Measurements from ENCODE around the gene CIAO1.
"Not testable (repeated sequence)": the region's sequence is repeated elsewhere in the genome, so short reads cannot be mapped to it uniquely, and the experiment has no call there.

CIAO1 gene

DNA sequence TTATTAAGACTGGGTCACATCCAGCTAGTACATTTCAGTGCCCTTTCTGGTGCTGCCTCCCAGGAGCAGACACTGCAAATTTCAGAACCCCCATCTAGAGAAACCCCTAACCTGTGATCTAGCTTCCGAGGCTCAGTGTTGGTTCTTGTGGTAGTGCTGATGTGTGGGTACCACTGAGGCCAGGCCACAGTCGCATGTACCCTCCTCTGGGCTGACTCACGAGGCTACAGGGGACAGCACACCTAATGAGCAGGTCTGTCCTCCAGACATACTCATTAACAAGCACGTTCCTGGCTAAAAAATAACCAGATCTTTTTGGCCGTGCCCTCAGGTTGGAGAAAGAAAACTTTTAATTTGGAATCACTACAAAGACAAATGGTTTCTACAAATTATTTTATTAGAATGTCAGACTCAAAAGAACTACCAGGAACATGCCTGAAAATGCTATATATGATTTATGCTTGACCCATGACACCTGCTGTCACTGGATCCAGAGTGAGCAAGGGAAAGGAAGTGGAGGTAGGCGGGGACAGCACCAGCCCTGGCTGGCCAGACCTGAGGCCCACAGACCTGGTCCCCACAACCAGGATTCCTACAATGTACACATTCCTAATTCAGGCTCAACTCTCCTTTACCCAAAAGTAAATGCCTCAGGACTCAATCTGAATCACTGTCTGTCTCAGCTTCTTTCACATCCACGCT lies 8.5 kb downstream of the CIAO1 start:
- DNase-seq (ENCODE audit: low read depth in 3 of 3, low spot score in 1 of 3) = no peak

DNA sequence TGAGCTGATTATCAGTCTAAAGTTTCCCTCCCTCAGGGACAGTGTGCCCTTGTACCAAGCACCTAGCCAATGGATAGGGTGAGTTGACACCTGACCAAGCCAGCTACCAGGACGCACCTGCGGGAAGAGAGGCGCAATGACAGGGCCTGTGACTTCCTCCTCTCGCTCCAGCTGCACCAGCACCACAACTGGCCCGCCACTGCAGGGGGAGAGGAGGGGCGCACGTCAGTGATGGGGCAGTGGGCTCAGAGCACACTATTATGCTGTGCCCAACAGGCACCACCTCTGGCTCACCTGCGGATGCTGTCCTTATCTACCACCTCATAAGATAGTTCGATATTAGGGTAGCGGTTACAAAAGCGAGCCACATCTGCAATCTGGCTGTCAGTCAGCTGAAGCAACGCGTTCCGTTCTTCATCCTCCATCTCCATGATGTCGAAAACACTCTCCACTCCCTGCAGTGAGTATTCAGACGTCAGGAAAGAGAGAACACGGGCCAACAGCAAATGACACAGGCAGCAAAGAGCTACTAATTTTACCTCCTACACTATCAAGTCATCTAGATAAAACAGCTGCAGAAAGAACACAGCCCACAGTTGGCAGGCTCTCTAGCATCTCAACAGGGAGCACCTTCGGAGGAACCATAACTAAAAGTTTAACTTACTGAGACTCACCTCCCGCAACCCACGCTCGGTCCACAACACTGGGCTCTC lies 10.9 kb downstream of the CIAO1 start:
- DNase-seq (ENCODE audit: low read depth in 3 of 3, low spot score in 1 of 3) = no peak

DNA sequence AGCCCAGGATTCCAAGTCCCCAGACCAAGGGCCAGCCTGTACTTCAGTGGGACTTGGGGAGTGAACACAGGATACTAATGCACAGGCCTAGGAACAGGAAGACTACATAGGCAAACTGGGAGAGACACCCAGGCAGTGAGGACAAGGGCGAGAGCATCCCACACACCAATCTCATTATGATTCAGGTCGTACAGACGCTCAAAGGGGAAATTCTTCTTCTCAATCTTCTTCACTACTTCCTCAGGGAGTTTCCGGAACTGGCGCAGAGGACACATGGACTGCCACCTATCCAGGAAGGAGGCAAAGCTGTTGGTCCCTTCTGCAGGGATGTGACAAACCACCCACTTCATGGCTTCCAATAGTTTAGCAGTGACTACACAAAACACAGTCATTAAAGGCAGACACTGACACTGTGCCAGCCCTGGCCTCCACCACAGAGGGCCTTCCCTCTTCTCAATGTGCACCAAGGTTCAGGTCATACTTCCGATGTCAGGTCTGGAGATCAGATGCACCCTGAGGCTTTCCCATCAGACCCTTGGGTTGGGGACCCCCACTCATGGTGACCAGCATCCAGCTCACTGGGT lies 21.3 kb downstream of the CIAO1 start:
- DNase-seq (ENCODE audit: low read depth in 3 of 3, low spot score in 1 of 3) = no peak

DNA sequence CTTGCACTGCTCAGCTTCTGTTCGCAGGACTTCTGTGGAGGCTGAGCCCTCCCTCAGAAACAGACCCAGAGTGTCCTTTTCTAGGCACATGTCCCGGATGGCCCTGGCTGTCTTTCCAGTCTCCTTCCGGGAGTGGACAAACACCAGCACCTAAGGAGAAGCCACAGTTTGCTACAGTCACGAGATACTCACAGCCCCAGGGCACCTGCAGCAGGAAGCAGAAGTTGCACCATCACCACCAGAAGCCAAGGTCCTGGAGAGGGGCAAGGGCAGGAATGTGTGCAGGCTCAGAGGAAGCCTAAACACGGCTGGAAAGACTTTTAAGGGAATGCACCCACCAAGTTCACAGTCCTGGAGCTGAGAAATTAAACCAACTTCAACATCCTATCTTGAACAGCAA lies 25.7 kb downstream of the CIAO1 start:
- DNase-seq (ENCODE audit: low read depth in 3 of 3, low spot score in 1 of 3) = no peak

DNA sequence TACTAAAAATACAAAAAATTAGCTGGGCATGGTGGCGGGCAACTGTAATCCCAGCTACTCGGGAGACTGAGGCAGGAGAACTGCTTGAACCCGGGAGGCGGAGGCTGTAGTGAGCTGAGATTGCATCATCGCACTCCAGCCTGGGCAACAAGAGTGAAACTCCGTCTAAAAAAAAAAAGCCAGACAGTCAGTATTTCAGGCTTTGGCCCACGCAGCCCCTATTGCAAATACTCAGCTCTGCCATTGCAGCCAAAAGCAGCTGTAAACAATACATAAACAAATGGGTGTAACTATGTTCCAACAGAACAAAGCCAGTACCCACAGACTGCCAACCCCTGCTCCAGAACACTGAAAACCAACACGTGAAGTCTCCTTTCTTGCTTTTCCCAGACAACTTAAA lies 28.2 kb downstream of the CIAO1 start:
- not testable (repeated sequence) for DNase-seq (ENCODE audit: low read depth in 3 of 3, low spot score in 1 of 3)

DNA sequence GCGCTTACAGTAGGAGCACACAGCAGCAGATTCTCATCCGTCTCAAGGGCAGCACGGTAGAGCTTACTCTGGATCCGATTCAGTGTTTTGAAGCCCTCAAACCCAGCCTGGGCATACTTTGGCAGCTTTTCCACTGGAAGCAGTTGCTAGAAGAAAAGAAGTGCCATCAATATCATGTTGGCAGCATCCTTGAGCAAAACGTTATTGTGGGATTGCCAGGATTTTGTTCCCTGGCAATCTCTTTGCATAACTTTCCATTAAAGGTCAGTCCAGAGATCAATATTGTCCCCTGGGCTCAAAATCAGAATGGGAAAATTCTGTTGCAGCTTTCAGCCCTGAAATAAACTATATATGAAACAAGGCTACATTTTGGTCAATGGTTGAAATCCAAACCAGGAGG lies 30.9 kb downstream of the CIAO1 start:
- DNase-seq (ENCODE audit: low read depth in 3 of 3, low spot score in 1 of 3) = no peak

DNA sequence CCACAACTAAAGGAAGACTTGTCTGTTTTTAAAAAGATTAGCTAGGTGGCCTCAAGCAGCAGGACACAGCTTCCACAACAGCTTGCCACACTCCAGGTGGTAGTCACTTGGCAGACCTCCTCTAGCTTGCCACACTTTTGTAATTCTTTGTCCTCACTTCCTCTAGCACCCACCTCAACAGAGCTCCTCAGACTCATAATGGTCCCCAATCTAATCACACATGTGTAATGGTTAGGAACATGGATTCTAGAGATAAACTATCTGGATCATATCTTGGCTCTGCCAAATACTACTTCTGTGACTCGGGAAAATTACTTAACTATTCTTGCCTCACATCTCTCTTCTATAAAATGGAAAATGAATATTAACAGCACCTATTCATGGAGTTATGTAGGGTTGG lies 35.8 kb downstream of the CIAO1 start:
- no peak for DNase-seq (ENCODE audit: low read depth in 3 of 3, low spot score in 1 of 3)

DNA sequence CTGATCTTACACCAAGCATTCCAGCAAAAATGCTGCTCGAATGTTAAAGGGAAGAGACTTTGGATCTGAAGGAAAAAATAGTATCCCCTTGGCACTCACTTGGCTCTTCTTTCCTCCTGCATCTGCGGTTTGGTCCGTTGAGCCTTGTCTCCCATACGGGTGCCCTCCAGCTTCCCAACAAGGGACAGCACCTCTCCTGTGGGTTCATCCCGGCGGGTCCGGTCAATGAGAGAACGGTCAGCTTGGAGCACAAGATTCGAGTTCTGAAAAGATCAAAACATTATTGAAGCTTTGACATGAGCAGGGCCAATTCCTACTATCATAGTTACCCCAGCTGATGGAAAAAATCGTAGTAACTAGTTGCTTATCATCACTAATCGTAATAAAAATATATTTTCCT lies 38.6 kb downstream of the CIAO1 start:
- DNase-seq (ENCODE audit: low read depth in 3 of 3, low spot score in 1 of 3) = no peak

DNA sequence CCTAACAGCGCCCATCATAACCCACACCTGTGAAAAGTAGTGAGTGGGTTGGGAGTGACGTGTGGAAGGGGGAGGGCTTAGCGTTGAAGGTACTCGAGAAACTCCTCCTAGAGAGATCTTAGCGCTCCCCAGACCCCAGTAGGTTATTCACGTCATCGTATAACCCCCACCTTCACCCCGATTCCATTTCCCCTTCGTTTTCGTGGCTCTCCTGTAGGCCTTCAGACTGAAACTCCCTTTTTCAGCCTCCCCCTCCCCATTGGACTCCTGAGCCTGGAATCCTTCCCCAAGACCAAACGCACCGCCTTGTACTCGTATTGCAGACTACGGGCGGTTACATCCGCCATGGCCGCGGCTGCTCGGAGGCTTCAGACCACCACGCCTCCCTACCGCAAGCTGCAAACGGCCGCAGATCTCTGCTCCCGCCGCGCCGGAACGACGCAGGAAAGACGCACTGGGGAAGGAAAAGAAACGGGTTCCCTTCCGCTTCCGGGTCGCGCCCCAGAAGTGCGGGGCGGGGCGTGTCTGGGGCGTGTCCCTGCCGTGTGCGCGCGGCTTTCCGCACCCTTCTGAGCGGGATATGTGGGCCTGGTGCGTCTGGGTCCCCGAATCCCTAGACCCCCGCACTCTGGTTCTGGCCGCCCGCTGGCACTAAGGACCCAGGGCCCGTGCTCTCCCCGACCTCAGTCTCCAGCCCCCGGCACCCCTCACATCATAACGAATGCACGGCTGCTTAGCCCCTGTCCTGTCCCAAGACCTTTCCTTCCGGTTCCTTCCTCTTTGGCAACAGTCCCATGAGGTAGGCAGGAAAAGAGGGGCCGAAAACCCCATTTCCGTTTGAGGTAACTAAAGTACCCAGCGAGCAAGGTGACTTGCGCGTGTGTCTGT lies 39.3 kb downstream of the CIAO1 start, which contains the start of gene SNRNP200:
Gene SNRNP200 (minus strand): TSS at position 456 of the 888 bp plus-strand sequence. CDS start 109 bp downstream, at position 347.
- DNase-seq (ENCODE audit: low read depth in 3 of 3, low spot score in 1 of 3) = peak; percentile 64 to 83 (median 72)

DNA sequence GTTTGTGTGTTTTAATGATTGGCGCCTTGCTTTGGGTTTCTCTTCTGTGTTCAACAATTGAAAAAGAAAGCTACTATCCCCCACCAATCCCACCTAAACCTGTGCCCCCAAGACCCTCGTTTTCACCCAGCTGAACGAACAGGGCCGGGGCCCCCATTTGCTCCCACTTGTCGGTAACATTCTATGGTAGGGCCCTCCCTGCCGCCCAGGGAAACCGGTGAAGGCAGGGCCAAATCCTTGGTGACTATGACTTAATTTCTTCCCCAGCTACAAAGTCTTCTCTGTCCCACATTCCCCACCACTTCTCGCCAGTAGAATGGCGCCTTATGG lies 39.9 kb downstream of the CIAO1 start:
- no peak for DNase-seq (ENCODE audit: low read depth in 3 of 3, low spot score in 1 of 3)

DNA sequence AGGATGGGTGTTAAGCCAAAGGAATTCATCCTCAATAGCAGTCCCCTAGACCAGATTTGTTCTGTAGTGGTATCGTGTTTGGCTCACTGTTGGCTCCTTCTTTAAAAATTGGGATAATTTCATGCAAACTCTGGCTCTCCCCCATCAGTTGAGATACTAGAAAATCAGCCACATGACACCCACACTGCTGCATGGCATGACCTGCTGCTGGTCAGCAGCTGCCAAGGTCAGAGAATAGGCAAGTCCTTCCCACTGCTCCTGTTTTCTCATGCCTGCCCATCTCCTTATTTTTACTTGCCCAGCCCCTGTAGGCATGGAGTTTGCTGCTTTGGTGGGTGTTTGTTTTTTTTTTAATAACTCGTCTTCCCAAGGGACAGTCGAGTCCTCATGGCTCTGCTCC lies 40.3 kb downstream of the CIAO1 start:
- no peak for DNase-seq (ENCODE audit: low read depth in 3 of 3, low spot score in 1 of 3)

DNA sequence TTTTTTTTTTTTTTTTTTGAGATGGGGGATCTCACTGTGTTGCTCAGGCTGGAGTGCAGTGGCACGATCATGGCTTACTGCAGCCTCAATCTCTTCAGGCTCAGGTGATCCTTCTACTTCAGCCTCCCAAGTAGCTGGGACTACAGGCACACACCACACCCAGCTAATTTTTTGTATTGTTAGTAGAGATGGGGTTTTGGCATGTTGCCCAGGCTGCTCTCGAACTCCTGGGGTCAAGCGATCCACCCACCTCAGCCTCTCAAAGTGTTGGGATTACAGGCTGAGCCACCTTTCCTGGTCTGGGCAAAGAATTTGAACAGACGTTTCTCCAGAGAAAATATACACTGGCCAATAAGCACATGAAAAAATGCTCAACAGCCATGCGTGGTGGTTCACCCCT lies 42.2 kb downstream of the CIAO1 start:
- DNase-seq (ENCODE audit: low read depth in 3 of 3, low spot score in 1 of 3) = no peak

DNA sequence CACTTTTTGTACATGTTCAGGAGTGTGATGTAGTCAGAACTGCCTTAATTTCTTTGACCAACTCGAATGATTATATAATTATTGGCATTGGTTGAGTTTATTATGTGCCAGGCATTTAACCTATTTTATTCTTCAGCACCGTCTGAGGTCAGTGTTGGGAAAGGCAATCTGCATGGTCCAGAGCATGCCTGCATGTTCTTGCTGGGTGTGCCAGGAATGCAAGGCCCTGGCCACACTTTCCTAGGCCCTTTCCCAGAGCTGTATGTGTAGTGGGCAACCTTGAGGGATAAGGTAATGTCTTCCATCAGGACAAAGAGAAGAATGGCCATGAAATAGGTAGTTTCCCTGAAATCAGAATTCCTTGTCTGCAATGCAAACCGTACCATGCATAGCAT lies 49.0 kb downstream of the CIAO1 start:
- DNase-seq (ENCODE audit: low read depth in 3 of 3, low spot score in 1 of 3) = no peak

DNA sequence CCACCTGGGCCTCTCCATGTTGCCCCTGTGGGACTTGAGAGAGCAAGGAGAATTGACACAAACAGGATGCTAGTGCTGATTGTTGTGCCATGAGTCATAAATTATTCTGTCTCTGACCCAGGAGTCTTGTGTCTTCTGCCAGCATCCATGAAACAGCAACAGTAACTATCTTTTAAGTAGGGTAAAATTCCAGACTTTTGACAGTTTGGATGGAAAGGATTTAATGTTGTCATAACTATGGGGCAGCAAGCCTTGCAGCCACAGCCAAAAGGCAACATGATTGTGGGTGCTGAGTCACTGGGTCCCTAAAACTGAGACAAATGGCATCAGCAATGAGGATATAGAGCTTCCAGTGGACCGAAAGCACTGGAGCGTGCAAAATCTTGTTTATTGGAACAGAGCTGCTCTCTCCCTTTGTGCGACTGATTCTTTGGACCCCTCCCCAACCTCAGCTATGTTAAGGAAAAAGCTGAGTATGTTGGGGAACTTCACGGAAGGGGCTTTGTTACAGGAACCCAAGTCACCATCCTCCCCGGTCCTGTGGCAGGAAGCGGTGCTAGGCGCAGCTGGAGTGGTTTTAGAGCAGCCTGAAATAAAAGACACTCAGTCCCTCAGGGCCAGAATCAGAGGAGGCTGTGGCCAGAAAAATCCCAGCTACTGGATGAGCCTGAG lies 49.5 kb downstream of the CIAO1 start:
- DNase-seq (ENCODE audit: low read depth in 3 of 3, low spot score in 1 of 3) = no peak

DNA sequence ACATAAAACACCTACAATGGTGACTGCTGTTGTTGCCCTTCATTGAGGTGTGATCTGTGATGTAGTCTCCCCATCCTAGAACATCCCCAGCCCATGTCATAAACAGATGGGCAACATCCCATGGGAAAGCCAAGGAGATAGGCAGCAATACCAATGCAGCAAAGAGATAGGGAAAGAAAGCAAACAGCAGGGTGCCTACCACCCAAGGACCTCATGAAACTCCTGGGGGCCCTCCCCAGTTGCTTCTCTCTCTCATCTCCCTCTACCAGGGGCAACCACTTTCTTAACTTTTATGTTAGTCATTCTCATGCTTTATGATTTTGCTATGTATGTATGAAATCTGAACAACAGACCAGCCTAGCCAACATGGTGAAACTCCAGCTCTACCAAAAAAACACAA lies 51.0 kb downstream of the CIAO1 start:
- DNase-seq (ENCODE audit: low read depth in 3 of 3, low spot score in 1 of 3) = no peak

DNA sequence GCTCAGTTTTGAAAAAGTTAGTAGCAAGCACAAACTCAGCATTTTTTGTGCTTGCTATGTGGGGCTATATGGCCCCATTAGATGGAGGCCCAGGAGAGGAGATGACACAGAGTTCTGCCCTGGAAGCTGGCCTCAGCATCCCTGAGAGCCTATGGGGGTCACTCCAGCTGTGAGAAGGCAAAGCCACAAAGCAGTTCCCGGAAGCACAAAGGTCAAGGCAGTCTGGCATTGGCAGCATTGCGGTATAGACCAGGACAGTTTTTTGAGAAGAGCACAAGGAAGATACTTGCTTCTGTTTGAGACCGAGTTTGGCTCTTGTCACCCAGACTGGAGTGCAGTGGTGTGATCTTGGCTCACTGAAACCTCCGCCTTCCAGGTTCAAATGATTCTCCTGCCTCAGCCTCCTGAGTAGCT lies 51.6 kb downstream of the CIAO1 start:
- DNase-seq (ENCODE audit: low read depth in 3 of 3, low spot score in 1 of 3) = no peak

DNA sequence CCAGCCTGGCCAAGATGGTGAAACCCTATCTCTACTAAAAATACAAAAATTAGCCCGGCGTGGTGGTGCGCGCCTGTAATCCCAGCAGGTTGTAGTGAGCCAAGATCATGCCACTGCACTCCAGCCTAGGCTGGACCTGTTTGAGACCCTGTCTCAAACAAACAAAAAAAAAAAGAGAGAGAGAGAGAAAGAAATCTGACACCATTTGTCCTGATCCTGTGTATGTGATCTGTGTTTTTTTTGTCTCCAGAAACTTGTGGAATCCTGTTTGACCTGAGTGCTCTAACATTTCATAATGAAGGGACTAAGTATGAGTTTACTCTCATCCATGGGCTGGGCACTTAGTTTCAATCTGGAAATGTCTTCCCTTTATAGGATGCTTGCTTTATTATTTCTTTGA lies 52.7 kb downstream of the CIAO1 start:
- no peak for DNase-seq (ENCODE audit: low read depth in 3 of 3, low spot score in 1 of 3)

DNA sequence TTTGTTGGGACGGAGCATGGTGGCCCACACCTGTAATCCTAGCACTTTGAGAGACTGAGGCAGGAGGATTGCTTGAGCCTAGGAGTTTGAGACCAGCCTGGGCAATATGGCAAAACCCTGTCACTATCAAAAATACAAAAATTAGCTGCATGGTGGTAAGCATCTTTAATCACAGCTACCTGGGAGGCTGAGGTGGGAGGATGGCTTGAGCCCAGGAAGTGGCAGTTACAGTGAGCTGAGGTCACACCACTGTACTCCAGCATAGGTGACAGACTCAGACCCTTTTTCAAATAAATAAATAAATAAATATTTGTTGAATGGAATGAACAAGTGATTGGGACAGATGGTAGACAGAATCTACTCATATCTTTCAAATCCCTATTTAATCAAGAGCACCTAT lies 53.4 kb downstream of the CIAO1 start:
- DNase-seq (ENCODE audit: low read depth in 3 of 3, low spot score in 1 of 3) = no peak

DNA sequence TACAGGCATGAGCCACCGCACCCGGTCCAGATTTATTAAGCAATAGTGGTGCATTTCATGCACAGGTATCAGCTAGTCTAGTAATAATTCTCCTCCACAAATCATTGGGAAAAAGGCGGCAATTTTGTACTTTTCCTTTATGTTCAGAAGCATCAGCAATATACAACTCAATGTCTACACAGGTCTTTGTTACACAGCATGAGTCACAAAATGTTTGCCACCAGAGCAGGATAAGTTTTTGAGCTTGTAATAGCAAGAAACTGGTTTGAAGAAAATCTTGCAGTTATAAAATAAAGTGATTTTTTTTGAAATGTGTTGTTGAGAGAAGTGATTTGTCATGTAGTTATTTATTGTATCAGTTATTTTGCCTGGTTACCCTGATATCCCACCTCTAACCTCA lies 54.3 kb downstream of the CIAO1 start:
- DNase-seq (ENCODE audit: low read depth in 3 of 3, low spot score in 1 of 3) = no peak

DNA sequence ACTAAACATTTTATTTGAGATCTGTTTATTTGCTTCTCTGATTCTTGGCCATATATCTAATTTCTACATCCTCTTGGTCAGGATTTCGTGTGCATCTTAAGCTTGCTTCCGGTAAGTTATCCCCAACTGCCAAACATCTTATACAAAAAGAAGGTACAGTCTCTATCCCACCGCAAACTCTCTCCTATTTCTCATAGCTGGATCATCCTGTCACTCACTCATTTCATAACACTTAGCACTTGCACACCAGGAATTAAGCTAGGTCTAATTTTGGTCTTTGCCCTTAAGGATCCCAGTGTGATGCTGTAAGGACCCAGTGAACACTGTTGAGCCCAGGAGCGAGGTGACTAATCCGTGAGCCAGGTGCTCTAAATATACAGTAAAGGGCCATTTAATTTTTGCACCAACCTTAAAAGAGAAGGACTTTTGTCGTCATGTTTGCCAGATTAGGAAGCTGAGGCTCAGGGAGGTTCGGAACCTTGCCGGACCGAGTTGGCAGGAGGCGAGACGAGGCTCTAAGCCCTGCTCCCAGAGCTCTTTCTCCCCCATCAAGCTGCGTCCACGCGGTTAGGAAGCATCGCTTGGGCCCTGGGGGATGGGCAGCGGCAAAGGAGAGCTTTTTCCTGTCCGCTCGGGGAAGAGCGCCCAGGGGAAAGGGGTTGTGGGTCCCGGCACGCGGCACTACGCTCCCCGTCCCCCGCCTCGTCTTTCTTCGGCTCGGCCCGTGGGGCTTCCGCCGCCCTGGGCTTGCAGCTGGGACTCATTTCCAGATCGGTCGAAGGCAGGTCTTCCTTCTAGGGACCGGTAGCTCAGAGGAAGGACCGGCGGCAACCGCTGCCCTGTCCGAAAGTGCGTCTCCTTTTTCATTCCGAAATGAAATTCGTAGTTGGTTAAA lies 55.0 kb downstream of the CIAO1 start:
- DNase-seq (ENCODE audit: low read depth in 3 of 3, low spot score in 1 of 3) = no peak

Measured in stimulated activated CD4-positive, alpha-beta T cell treated with anti-CD3 and anti-CD28 coated beads, TNF-alpha, amount 100 ng/mL, for 1 hour (primary cell).